ENCODE measurements around the gene NLRX1.
"Not testable (repeated sequence)": the region's sequence is repeated elsewhere in the genome, so short reads cannot be mapped to it uniquely, and the experiment has no call there.

NLRX1 gene

GRCh38 chr11:119207415-119207960, 39.0 kb downstream of the NLRX1 start:
- no peak for DNase-seq

GRCh38 chr11:119209186-119209585, 40.7 kb downstream of the NLRX1 start:
- DNase-seq: no peak

GRCh38 chr11:119210050-119210449, 41.5 kb downstream of the NLRX1 start:
- DNase-seq: no peak

GRCh38 chr11:119218141-119218878, 49.8 kb downstream of the NLRX1 start:
- no peak for DNase-seq

GRCh38 chr11:119222308-119222707, 53.8 kb downstream of the NLRX1 start:
- DNase-seq: peak in 8 of 51 donors; percentile 2 to 35 (median 16)

- no peak for DNase-seq
Measured at GRCh38 chr11:119222891-119223290, 54.4 kb downstream of the NLRX1 start.

- DNase-seq: no peak
Measured at GRCh38 chr11:119223856-119224255, 55.3 kb downstream of the NLRX1 start.

GRCh38 chr11:119228535-119229287, 60.2 kb downstream of the NLRX1 start:
- not testable (repeated sequence) for DNase-seq

- DNase-seq: no peak
Measured at GRCh38 chr11:119229288-119229672, 60.8 kb downstream of the NLRX1 start.

GRCh38 chr11:119229741-119230140, 61.2 kb downstream of the NLRX1 start:
- DNase-seq: no peak

Data from hypothalamus (tissue), 51 donors.